NCI-H2107 treated with DMSO at 0.1 percent for 48 hours (cell line): Measurements from ENCODE around the gene ST7.
"Not testable (repeated sequence)": the region's sequence is repeated elsewhere in the genome, so short reads cannot be mapped to it uniquely, and the experiment has no call there.

Source experiments
- DNase-seq: peaks from one replicate; lab custom pipeline; 2025; ENCODE audit not compliant: unreplicated experiment; lab: John Stamatoyannopoulos, UW

ST7 gene

DNA sequence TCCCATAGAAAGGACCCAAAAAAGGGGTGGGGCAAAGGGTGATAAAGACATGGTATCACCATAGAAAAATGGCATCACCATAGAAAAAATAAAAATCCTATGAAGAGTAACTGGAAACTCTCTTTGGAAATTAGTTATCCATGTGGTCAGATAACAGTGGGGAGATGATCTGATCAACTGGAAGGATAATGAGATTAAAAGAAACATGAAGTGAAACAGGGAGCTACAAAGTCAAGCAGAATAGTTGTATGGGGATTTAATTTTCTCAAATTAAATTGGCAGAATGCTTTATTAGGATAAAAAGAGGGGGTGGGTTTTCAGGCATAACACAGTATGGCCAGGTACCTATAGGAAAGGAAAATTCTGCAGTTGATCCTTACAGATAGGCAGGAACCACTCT, 258.3 kb downstream of the ST7 start:
- no peak for DNase-seq

DNA sequence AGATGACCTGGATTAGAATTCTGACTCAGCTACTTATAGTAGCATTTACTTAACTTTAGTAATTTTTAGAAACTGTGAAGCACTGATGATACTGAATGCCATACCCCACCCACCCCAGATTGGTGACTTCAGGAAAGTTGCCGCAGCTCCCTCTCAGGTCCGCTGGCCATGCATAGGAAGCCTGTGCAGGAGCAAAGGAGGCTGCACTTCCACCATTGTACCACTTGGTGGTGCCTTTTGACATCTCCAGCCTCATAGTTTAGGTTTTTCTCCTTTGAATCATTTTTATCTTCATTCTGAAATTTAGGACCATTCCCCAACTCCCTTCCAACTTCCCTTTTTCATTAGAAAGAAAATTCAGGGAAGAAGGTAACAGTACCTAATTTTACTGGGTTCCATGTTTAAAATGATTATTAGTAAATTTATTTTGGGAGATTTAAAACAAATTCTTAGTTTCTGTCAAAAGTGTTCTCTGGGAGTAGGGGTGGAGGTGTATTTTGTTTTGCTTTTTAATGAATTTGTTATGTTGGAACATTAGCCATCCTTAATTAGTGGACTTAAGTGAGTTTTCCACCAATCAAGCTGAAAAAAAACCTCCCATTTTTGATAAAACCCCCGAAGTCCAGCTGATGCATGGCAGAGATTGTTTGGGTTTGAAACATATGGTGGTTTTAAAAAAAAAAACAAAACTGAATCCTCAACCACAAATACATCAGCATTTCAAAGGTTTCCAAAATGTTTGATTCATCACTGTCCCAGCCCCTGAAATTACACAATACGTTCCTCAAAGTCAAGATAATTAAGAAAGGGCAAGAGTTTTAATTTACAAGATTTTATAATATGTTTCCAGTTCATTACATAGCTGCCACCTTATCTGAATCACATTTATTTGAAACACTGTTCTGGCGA, 259.9 kb downstream of the ST7 start:
- DNase-seq = peak; percentile 17

DNA sequence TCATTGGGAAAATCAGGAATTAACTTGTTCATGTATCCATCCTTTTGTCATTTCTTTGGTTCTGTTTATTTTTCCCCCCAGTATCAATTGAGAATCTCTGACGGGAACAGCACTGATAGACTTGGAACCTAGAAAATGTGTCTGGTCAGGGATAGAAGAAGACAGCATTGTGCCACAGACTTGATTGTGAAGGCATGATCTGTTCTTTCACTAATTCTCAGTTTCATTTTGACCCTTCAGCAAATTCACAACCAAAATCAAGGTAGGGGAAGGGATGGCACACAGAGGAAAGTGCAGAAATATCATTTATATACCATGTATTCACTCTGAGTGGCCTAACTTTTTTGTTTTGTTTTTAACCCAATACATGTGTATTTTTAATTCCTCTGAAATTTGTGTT, 262.7 kb downstream of the ST7 start:
- no peak for DNase-seq

DNA sequence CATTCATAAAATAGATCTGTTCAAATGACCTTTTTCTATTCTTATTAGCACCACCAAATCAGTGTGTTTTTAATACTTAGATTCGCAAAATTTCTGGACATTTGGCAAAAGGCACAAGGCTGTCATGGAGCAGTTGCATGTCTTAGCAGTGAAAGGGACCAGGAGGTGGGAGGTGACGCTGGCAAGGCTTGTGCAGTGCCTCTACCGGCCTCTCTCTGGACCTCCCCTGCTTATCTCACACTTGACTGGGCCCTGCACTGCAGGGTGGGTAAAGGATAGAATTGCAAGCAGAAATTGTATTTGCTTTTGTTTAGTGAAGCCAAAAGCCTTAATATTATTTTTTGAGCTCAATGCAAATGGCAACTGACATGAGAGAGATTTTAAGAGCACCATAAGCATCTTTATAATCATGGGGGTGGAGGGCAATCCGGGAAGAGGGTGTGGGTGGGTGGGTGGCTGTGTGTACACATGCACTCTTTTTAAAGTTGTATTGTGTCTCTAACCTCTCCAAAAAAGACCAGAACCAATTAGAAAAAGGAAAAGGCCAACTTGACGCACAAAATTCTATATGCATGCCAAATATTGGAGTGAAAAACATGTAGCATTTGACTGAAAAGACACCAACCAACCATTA, 263.3 kb downstream of the ST7 start:
- no peak for DNase-seq

DNA sequence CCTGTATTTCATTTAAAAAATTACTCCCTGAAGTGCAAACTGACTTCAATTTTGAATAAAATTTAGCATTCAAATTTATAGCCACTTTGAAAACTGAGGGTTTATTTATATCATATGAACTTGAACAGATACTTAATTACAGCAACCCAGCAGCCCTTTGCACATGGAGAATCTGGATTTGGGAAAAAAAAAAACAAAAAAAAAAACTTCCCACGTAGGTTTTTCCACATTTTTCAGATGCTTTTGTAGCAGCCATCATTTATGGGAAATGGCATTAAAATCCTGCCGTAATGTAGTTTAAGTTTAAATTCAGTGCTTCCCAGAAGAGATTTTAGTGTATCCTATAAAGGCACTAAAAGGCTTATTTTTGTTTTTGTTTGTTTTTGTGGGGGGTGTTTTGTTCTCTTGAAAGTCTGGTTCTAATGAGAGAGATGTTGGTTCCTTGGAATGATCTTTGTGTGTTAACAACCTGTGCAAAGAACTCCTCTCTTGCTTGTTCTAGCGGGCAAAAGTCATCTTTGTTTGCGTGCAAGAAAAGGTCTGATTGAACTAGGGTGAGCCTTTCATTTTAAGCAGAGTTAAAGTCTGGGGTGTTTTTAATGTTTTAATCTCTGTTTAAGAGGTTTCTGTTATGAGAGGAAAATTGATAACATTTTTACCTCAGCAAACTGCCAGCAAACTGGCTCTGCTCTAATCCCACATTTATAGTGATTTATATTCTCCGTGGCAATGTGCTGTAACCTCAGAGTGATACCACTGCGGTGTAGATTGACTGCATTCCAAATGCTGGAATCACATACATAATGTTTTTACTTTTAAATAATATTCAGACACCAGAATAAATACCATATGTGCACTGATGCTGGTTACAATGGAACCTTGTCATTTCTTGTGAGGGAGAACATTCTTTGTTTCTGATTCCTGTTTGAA, 264.1 kb downstream of the ST7 start:
- no peak for DNase-seq

DNA sequence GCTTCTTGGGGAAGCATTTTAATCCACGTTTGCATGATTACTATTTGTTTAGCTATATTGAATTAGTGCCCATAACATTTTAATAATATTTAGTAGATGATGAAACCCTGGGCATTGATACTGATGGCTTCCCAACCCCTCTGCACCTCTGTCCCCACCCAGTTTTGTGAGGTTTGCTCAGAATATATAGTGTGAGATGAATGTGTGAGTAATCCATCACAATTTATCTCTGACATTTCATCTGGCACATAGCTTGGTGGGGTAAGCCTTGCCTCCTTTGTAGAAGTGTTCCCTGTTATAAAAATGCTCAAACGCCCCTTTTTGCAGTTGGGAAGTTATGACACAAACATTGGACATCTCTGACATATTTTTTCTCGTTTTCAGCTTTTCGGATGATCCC, 265.4 kb downstream of the ST7 start:
- DNase-seq = no peak

DNA sequence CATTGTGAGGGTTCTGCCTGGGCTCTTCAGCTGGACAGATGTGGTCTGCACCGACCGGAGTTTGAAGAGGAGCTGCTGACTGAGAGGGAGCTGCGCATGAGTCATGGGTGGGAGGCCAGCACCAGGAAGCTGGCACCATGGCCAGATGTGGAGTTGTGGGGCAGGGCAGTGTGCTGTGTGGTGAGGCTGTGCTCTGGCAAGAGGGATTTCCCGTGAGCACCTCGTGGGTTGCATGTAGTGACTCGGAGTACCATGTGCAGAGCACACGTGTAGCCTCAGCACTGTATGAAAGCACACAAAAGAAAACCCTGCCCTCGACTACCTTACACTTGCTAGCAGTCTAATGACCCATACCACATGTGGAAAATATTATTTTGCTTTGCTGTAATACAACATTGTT, 266.2 kb downstream of the ST7 start:
- DNase-seq = no peak

DNA sequence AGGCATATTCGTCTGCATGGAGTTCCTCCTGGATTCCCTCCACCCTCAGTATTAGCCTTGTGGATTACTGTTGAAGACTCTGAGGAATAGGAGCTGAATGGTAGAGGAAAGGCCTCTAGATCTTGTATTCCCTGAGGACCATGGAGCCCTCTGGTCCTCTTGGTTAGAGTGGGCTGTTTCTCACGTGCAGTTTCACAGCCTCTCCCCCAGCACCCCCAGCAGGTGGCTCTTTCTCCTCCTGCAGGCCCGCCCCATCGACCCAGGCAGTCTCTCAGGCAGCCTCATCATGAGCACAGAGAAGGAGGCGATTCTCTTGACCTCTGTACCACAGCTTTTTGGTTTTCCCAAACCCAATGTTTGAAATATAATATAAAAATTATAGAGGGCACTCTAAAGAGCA, 267.5 kb downstream of the ST7 start:
- DNase-seq = no peak

DNA sequence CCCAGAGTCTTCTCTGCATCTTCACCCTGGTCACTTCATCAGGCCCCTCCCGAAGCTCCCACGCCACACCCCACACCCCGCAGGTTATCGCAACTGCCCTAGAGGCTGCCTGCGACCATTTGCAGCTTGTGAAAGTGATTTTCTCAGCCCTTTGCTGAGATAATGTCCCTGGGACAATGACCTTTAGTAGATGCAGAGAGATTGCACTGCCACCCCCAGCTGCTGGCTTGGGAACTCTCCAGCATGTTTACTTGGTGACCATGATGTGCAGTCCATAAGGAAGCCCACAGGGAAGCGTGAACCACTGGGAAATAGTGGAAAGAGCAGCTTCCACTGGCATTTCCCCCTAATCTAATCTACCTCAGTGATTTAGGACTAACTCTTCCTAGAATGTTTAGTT, 272.2 kb downstream of the ST7 start:
- no peak for DNase-seq

DNA sequence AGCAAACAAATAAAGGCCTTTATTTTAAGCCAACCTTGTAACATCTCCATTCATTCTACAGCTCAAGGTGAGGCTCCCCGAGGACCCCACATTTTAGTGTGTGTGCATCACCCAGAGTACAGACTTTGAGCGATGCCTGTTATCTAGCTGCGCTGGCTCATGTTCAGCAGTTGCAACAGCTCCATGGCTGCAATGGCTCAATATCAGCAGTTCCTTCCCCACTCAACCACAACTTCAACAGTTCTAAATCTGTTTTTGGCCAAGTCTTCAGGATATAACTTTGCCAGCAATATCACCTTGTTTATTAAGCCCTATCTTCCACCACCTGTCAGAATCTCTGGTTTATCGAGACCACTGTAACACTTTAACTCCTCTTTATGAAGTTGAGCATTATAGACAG, 273.8 kb downstream of the ST7 start:
- DNase-seq = no peak

DNA sequence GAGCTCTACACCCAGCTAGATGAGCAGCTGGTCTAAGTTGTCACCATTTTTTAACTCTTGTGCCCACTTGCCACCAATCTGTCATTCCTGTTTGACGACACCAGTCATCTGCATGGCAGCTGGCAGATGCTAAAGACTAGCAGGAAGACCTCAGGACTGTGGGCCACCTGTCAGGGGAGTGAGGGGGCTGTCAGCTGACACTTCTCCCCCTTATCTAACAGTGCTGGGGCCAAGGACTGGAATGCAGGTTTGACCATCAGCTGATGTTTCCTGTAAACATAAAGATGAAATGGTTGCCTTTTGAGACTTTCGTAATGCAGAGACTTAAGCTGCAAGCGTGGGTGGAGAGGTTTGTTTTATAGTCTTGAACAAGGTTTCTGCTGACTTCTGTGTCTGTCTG, 276.0 kb downstream of the ST7 start:
- no peak for DNase-seq

DNA sequence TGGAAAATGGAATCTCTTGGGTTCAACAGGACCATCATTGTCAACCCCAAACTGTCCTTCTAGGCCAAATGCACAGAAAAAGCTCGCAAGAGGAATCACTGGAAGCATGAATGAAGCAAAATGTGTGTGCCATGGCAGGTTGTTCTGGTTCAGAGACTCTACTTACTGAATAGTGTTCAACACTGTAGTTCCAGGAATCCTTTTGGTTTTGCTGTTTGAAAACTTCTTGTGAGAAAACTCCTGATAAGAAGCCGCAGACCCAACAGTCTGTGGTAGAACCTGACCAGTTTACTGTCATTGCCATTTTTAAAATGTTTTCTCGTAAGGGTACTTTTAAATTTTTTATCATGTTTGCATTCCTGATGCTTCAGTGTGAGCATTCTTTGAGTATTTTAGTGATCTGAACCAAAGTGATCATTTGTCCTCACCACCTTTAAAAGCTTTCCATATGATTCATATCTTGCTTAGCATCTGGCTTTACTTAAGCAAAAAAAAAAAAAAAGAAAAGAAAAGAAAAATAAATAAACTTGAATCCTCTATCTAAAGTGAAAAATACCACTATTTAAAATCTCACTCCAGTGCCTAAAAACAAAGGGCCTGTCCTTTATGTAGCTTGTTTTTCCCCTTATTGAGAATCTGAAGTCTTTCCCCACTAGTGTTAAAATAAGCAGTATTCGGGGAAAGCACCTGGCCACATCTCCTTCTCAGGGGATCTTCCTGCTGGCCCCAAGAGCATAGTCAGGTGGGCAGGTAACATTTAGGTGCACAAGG, 277.2 kb downstream of the ST7 start:
- no peak for DNase-seq

DNA sequence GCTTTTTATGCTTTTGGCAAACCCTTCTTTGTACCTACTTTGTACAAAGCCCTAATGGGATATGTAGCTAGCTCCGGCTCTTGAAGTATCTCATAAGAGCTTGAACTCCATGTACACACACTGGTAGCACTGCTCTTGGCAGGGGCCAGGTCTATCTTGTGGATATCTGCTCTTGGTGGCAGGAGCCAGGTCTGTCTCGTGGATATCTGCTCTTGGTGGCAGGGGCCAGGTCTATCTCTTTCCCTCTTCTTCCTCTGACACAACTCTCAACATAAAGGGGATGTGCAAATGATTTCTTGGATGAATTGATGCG, 277.7 kb downstream of the ST7 start:
- no peak for DNase-seq

DNA sequence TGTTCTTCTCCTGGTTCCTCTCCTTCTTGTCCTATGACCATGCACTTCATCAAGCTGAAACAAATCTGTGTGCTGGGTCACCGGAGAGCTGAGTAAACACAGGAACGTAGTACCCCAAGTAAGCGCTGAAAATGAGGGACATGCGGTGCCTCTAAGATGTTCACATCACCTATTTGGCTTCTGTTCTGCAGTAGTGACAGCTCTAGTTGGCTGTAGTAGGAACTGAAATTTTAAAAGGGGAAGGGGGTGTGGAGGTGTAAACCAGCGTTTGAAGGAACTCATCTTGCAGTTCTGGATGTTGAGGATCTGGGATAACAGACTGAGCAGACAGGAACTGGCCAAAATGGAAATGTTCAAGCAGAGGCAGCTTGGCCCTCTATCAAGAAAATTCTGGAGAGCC, 284.3 kb downstream of the ST7 start:
- DNase-seq = no peak

DNA sequence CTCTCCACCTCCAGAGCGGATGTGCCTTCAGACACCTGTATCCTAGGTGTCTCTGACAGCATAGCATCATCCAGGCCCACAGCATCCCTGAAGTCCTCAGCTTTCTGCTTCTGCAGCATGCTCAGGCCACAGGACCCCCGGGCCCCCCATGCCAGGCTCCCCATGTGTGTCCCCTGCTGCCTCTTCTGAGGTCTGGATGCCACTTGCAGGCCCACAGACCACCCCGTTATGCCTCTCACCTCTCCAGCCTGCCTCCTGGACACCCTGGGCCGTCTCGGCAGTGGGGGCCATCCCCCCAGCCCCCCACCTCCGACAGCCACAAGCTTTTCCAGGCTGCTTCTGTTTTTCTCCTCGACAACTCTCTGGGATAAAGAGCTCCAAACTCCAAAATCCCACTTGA, 285.2 kb downstream of the ST7 start:
- DNase-seq = no peak

DNA sequence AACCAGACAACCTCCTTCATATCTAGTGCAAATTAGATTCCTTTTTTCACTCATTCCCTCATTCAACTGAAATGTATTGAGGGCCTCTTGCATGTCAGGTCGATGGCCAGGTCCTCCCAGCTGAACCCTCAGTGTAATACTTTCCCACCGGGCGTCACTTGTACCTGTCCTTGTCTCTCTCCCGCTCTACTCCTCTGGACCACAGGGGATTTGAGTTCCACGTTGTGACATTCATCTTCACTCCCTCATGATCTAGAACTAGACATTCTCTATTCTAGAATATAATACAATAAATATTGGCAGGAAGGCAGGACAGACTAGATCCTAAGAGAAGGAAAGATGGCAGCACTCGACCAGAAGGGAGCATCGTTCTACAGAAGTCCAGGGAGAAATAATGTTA, 285.6 kb downstream of the ST7 start:
- DNase-seq = no peak

DNA sequence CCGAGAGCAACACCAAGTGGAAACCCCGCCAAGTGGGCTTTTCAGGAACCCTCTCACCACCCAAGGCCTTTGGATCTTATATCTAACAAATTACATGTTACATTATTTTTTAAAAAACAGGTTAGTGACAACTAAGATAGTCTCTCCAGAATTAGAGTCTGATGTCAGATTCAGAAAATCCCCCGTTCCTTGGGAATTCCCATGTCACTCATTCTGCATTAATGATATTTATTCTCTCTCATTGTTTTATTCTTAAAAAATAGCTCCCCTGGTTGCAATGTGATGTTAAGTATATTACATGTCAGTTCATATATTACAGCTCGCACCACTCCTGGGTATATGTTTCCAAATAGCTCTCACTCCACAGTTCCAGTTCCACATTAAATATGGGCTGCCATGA, 287.8 kb downstream of the ST7 start:
- no peak for DNase-seq

DNA sequence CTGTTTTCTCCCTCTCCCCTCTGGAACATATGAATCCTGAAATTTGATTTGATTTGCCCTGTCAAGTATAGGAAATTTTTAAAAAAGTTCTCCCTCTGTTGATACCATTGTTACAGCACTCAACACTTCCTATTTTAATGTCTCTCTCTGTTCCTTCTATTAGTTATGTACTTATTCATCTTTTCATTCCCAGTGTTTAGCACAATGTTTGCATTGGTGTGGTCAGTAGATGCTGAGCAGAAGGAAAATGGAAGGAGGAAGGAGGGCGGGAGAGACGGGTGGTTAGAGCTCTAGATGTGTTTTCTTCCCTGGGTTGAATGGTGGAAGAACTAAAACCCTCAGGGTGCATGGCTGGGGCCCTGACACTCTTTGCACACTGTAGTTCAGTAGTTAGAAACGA, 290.1 kb downstream of the ST7 start:
- DNase-seq = no peak

DNA sequence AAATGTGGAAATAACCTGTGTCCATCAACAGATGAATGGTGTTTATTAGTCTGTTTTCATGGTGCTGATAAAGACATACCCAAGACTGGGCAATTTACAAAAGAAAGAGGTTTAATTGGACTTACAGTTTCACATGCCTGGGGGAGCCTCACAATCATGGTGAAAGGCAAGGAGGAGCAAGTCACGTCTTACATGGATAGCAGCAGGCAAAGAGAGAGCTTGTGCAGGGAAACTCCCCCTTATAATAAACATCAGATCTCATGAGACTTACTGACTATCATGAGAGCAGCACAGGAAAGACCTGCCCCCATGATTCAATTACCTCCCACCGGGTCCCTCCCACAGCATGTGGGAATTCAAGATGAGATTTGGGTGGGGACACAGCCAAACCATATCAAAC, 292.4 kb downstream of the ST7 start:
- DNase-seq = not testable (repeated sequence)

DNA sequence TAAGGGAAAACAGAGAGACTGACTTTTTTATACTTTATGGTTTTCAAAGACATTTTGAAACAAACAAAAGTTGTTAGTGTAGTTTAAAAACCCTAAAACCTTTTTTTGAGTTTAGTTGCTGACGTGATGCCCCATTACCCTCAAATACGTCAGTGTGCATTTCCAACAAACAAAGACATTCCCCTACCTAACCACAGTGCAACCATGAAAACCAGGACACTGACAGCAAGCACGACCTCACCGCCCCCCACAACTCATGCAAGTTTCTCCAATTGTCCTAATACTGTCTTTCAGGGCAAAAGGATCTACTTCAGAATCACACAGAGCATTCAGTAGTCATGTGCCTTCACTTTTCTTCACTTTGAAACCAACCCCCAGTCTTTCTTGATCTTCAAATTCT, 294.5 kb downstream of the ST7 start:
- DNase-seq = no peak

DNA sequence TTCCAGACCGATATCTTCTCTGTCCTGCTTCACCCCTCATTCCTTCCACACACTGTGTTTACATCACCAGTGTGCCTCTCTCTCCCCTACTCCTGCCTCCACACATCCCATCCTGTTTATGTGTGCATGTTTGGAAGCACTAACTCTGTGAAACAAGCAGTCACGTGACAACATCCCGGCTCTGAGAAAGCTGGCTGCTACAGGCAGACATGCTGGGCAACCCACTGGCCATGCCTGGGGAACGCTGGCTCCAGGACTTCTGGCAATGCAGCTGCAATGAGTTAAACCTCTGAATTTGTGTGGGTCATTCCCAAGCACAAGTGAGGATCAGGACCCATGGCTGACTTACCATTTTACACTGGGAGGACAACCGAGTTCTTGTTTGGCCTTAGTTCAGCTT, 295.5 kb downstream of the ST7 start:
- no peak for DNase-seq
